H9 (cell line): ENCODE results near the gene ATP4A. TPM values are rescaled to one million over a fixed set of nuclear protein-coding genes. Genes with fewer than 3 reads are reported as not detected.

Experiments used
- DNase-seq: peaks from one replicate; pipeline ENCODE4 v3.0.0-alpha.2; 2017
- H2AFZ ChIP-seq: one replicate; pipeline ENCODE4 v1.6.1; 2013; ENCODE audit warnings: mild to moderate bottlenecking, low read length, control low read depth, moderate library complexity
- H2AK5ac ChIP-seq: 2 replicates; pipeline ENCODE4 v1.6.1; 2013; ENCODE audit warnings: low read length, control low read depth, mixed read lengths; ENCODE audit not compliant: insufficient read length
- H2BK120ac ChIP-seq: one replicate; pipeline ENCODE4 v1.6.1; 2013; ENCODE audit warnings: low read depth, mild to moderate bottlenecking, low read length, control low read depth, inconsistent platforms; ENCODE audit not compliant: poor library complexity, severe bottlenecking
- H2BK12ac ChIP-seq: 2 replicates; pipeline ENCODE4 v1.6.1; 2013; ENCODE audit warnings: low read length, control low read depth, mixed read lengths, low read depth; ENCODE audit not compliant: insufficient read length
- H2BK15ac ChIP-seq: 2 replicates; pipeline ENCODE4 v1.6.1; 2013; ENCODE audit warnings: low read depth, low read length, control low read depth
- H2BK20ac ChIP-seq: one replicate; pipeline ENCODE4 v1.6.1; 2013; ENCODE audit warnings: low read depth, mild to moderate bottlenecking, low read length, control low read depth, inconsistent platforms; ENCODE audit not compliant: poor library complexity, severe bottlenecking
- H2BK5ac ChIP-seq: 2 replicates; pipeline ENCODE4 v1.6.1; 2013; ENCODE audit warnings: low read length, control low read depth, mixed read lengths; ENCODE audit not compliant: insufficient read length
- H3K14ac ChIP-seq: 2 replicates; pipeline ENCODE4 v1.6.1; 2013; ENCODE audit warnings: low read length, control low read depth; ENCODE audit not compliant: insufficient read depth
- H3K18ac ChIP-seq: 2 replicates; pipeline ENCODE4 v1.6.1; 2013; ENCODE audit warnings: low read depth, mild to moderate bottlenecking, mixed read lengths, low read length, control low read depth; ENCODE audit not compliant: insufficient read length
- H3K23ac ChIP-seq: 2 replicates; pipeline ENCODE4 v1.6.1; 2013; ENCODE audit warnings: low read length, control low read depth, mixed read lengths, low read depth; ENCODE audit not compliant: insufficient read length
- H3K23me2 ChIP-seq: 2 replicates; pipeline ENCODE4 v1.6.1; 2013; ENCODE audit warnings: low read depth, mild to moderate bottlenecking, mixed read lengths, low read length, control low read depth; ENCODE audit not compliant: insufficient read length, poor library complexity, severe bottlenecking
- H3K27ac ChIP-seq: 2 replicates; pipeline ENCODE4 v1.5.1; 2013; ENCODE audit warnings: low read length, control low read depth, mixed read lengths, low read depth; ENCODE audit not compliant: insufficient read length
- H3K27me3 ChIP-seq: 2 replicates; pipeline ENCODE4 v1.6.1; 2013; ENCODE audit warnings: low read length, control low read depth, inconsistent platforms; ENCODE audit not compliant: insufficient read depth
- H3K4ac ChIP-seq: 2 replicates; pipeline ENCODE4 v1.6.1; 2013; ENCODE audit warnings: low read depth, mild to moderate bottlenecking, control low read depth, inconsistent platforms, low read length, moderate library complexity
- H3K4me1 ChIP-seq: 2 replicates; pipeline ENCODE4 v1.6.1; 2013; ENCODE audit warnings: low read length, control low read depth, inconsistent platforms; ENCODE audit not compliant: insufficient read depth
- H3K4me2 ChIP-seq: 2 replicates; pipeline ENCODE4 v1.6.1; 2013; ENCODE audit warnings: low read length, control low read depth, mixed read lengths; ENCODE audit not compliant: insufficient read length, insufficient read depth
- H3K56ac ChIP-seq: 2 replicates; pipeline ENCODE4 v1.6.1; 2013; ENCODE audit warnings: low read depth, mild to moderate bottlenecking, mixed read lengths, low read length, control low read depth; ENCODE audit not compliant: insufficient read length
- H3K79me1 ChIP-seq: 2 replicates; pipeline ENCODE4 v1.6.1; 2013; ENCODE audit warnings: low read depth, mild to moderate bottlenecking, moderate library complexity, low read length, control low read depth, inconsistent platforms; ENCODE audit not compliant: insufficient read depth, poor library complexity, severe bottlenecking
- H3K79me2 ChIP-seq: 2 replicates; pipeline ENCODE4 v1.6.1; 2013; ENCODE audit warnings: low read length, control low read depth, inconsistent platforms; ENCODE audit not compliant: insufficient read depth
- H3K9ac ChIP-seq: 2 replicates; pipeline ENCODE4 v1.6.1; 2013; ENCODE audit warnings: low read length, control low read depth, mixed read lengths; ENCODE audit not compliant: insufficient read length; ENCODE audit errors: extremely low read depth
- H3K9me3 ChIP-seq: one replicate; pipeline ENCODE4 v1.6.1; 2013; ENCODE audit warnings: low read depth, low read length, inconsistent platforms; ENCODE audit not compliant: control insufficient read depth
- H3T11ph ChIP-seq: one replicate; pipeline ENCODE4 v1.6.1; 2013; ENCODE audit warnings: mild to moderate bottlenecking, low read length, control low read depth, inconsistent platforms
- H4K20me1 ChIP-seq: one replicate; pipeline ENCODE4 v1.6.1; 2013; ENCODE audit not compliant: control insufficient read depth, insufficient read length, insufficient read depth
- H4K5ac ChIP-seq: 2 replicates; pipeline ENCODE4 v1.6.1; 2013; ENCODE audit warnings: low read depth, mild to moderate bottlenecking, mixed read lengths, low read length, control low read depth; ENCODE audit not compliant: insufficient read length
- H4K8ac ChIP-seq: replicated peaks from 2 replicates; pipeline ENCODE4 v1.6.1; 2013; ENCODE audit warnings: low read length, control low read depth, mixed read lengths, low read depth; ENCODE audit not compliant: insufficient read length
- H4K91ac ChIP-seq: 2 replicates; pipeline ENCODE4 v1.6.1; 2013; ENCODE audit warnings: low read depth, mild to moderate bottlenecking, moderate library complexity, mixed read lengths, low read length, control low read depth; ENCODE audit not compliant: insufficient read length
- H3K27ac Mint-ChIP-seq, 3 experiments: 2 replicates in 2 of 3; 3 replicates in 1 of 3; pipeline ENCODE4 v1.8.0; 2020 to 2021; ENCODE audit warnings: mixed read lengths in 3 of 3, mild to moderate bottlenecking in 1 of 3, moderate library complexity in 1 of 3
- H3K27me3 Mint-ChIP-seq: 2 replicates; pipeline ENCODE4 v1.8.0; 2021; ENCODE audit warnings: low read depth, mild to moderate bottlenecking, moderate library complexity, mixed read lengths
- H3K36me3 Mint-ChIP-seq, 3 experiments: 2 replicates in 2 of 3; 3 replicates in 1 of 3; pipeline ENCODE4 v1.8.0; 2020 to 2021; ENCODE audit warnings: low read depth in 3 of 3, mixed read lengths in 3 of 3; ENCODE audit not compliant: insufficient read depth in 1 of 3
- H3K4me1 Mint-ChIP-seq, 2 experiments: 2 replicates each; pipeline ENCODE4 v1.8.0; 2020; ENCODE audit warnings: mixed read lengths in 2 of 2
- H3K4me3 Mint-ChIP-seq, 2 experiments: 2 replicates in 1 of 2; 3 replicates in 1 of 2; pipeline ENCODE4 v1.8.0; 2020 to 2021; ENCODE audit warnings: mild to moderate bottlenecking in 2 of 2, mixed read lengths in 2 of 2, moderate library complexity in 1 of 2
- H3K9me3 Mint-ChIP-seq, 2 experiments: 2 replicates in 1 of 2; 3 replicates in 1 of 2; pipeline ENCODE4 v1.8.0; 2020; ENCODE audit warnings: mild to moderate bottlenecking in 2 of 2, mixed read lengths in 2 of 2, moderate library complexity in 1 of 2
- CTCF ChIP-seq: fragments of 200-600 bp; sonication (generic); conservative IDR thresholded peaks from 3 replicates; pipeline ENCODE4 v1.8.0; 2021; ENCODE audit warnings: antibody characterized with exemption, mild to moderate bottlenecking
- WGBS: extraction: QIAGEN DNeasy Blood & Tissue Kit; methylation state at CpG from one replicate; pipeline ENCODE4 v1.1.7; 2013; ENCODE audit warnings: missing lambda C conversion rate, low lambda C conversion rate, mixed read lengths; ENCODE audit not compliant: insufficient read length; ENCODE audit errors: extremely low coverage; 5-methylcytosine and 5-hydroxymethylcytosine counted together
- total RNA-seq: library from RNA; stranded (reverse); gene quantifications from 2 replicates; pipeline ENCODE4 v1.2.1, GENCODE V29; 2021

ATP4A gene
- total RNA-seq, 1 experiment from 2014 or later: 0.24 TPM

GRCh38 chr19:35571406-35571965 lies 8.0 kb upstream of the ATP4A start:
- H3K4me1 Mint-ChIP-seq: peaks cover 6 to 7% of the 10 kb centered on the region in 2 experiments
- no peaks in the 10 kb centered on the region for H3K79me1 ChIP-seq
- H3K4me1 ChIP-seq: no peaks in the 10 kb centered on the region
- H4K5ac ChIP-seq: no peak overlapping the region
- H2BK120ac ChIP-seq: no peak overlapping the region
- peaks cover 15 to 24% of the 10 kb centered on the region in 2 experiments for H3K9me3 Mint-ChIP-seq
- H3K27ac Mint-ChIP-seq: no peak overlapping the region
- no peaks in the 10 kb centered on the region for H3K79me2 ChIP-seq
- no peak overlapping the region for H2BK20ac ChIP-seq
- H3K27me3 Mint-ChIP-seq: peaks cover 44% of the 10 kb centered on the region
- no peak overlapping the region for H3K18ac ChIP-seq
- no peak for TF ChIP-seq CTCF
- no peaks in the 10 kb centered on the region for H3K23me2 ChIP-seq
- H4K20me1 ChIP-seq: peaks cover 2% of the 10 kb centered on the region
- H3K4ac ChIP-seq: no peak overlapping the region
- H2AK5ac ChIP-seq: no peak overlapping the region
- H3K14ac ChIP-seq: no peak overlapping the region
- H2BK15ac ChIP-seq: no peak overlapping the region
- H3K4me2 ChIP-seq: no peak overlapping the region
- peaks cover 12% of the 10 kb centered on the region for H3K9me3 ChIP-seq
- H3K27me3 ChIP-seq: no peaks in the 10 kb centered on the region
- H3K9ac ChIP-seq: no peak overlapping the region
- no peak for DNase-seq
- H3K56ac ChIP-seq: no peak overlapping the region
- H2AFZ ChIP-seq: no peak overlapping the region
- H3K27ac ChIP-seq: no peak overlapping the region
- no peak overlapping the region for H2BK5ac ChIP-seq
- no peak overlapping the region for H4K8ac ChIP-seq
- no CpG with 5 or more reads among the region's 1 CpG for WGBS
- no peak overlapping the region for H2BK12ac ChIP-seq
- H3T11ph ChIP-seq: no peak overlapping the region
- H3K4me3 Mint-ChIP-seq: no peak overlapping the region
- H3K36me3 Mint-ChIP-seq: peaks cover 3 to 11% (median 8%) of the 10 kb centered on the region in 3 experiments; a peak in 6 of 7 replicates
- H3K23ac ChIP-seq: no peak overlapping the region
- no peak overlapping the region for H4K91ac ChIP-seq
